Measurements from ENCODE around the gene TUBB4A.

Gene TUBB4A

DNA sequence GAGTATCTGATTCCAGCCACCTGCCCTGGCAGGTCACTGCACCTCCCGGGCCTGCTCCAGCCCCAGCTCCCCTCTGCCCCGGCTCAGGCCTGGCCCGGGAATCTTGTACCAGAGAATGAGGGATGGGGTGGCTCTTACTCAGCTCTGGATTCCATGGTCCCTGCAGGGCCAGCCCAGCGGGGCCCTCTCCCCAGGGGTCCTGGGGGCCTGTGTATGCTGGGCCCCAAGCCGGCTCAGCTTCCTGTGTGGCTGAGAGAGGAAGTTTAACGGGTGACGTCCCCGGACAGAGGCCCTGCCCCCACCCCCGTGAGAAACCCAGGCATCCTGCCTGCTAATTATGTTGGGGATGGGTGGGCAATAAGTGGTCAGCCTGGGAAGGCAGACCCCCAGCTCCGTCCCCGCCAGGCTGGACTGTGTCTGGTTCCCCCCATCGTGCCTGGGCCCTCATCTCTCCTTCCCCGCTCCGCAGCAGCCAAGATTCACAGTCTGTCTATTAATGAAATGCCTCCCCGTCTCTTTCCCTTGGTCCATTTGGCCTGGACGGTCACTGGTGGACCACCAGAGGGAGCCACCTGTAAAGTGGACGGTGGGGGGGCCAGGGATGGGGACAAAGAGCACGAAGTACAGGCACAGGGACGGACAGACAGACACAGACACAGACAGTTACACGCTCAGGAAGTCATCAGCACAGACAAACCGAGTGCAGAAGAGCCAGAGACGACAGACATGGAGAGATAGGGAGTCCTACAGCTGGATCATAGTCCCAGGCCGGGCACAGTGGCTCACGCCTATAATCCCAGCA lies 20.4 kb downstream of the TUBB4A start, which contains the start of gene DENND1C:
Gene DENND1C, minus strand, starts transcription at position 247 of the 802 bp plus-strand sequence. Its CDS starts 92 bp downstream, at position 155.
- Histone ChIP-seq H3F3A (ENCODE audit: insufficient read depth, low read length) (no peaks in the 10 kb centered on the region), H3K9me2 (ENCODE audit: low read depth, low read length) (no peaks in the 10 kb centered on the region), H3K4me1 (ENCODE audit: insufficient read depth, low read length, severe bottlenecking) (peaks cover 26% of the 10 kb centered on the region), H3K4me3 (ENCODE audit: low read depth, low read length, poor library complexity, severe bottlenecking) (peak within 1 kb of the TSS; percentile 75), H3K9ac (ENCODE audit: low read length) (peak within 1 kb of the TSS; percentile 88), H3K27me3 (ENCODE audit: insufficient read depth, low read length) (no peaks in the 10 kb centered on the region), H2AFZ (ENCODE audit: low read length) (0 out of 2 replicates have a peak within 1 kb of the TSS, but pooled peaks have one; percentile 13), H3K9me3 (ENCODE audit: low read length) (no peaks in the 10 kb centered on the region), H4K20me1 (ENCODE audit: insufficient read depth, low read length) (no peaks in the 10 kb centered on the region), H3K4me2 (ENCODE audit: low read length) (peak within 1 kb of the TSS; percentile 90), H3K36me3 (ENCODE audit: insufficient read depth, low read length) (peaks cover 13% of the 10 kb centered on the region), H3K79me2 (ENCODE audit: insufficient read depth, low read length) (no peaks in the 10 kb centered on the region), H3K27ac (ENCODE audit: low read depth, low read length, poor library complexity, severe bottlenecking) (peak within 1 kb of the TSS; percentile 84)
- TF ChIP-seq, protein P1, sequence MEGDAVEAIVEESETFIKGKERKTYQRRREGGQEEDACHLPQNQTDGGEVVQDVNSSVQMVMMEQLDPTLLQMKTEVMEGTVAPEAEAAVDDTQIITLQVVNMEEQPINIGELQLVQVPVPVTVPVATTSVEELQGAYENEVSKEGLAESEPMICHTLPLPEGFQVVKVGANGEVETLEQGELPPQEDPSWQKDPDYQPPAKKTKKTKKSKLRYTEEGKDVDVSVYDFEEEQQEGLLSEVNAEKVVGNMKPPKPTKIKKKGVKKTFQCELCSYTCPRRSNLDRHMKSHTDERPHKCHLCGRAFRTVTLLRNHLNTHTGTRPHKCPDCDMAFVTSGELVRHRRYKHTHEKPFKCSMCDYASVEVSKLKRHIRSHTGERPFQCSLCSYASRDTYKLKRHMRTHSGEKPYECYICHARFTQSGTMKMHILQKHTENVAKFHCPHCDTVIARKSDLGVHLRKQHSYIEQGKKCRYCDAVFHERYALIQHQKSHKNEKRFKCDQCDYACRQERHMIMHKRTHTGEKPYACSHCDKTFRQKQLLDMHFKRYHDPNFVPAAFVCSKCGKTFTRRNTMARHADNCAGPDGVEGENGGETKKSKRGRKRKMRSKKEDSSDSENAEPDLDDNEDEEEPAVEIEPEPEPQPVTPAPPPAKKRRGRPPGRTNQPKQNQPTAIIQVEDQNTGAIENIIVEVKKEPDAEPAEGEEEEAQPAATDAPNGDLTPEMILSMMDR (IDR thresholded peaks at IDR 0.05; ENCODE audit: low read length) = peak; percentile 37; the same call in 1 of the 2 replicates
- TF ChIP-seq EZH2 (IDR thresholded peaks at IDR 0.05; ENCODE audit: borderline replicate concordance, low read length) = no peak

DNA sequence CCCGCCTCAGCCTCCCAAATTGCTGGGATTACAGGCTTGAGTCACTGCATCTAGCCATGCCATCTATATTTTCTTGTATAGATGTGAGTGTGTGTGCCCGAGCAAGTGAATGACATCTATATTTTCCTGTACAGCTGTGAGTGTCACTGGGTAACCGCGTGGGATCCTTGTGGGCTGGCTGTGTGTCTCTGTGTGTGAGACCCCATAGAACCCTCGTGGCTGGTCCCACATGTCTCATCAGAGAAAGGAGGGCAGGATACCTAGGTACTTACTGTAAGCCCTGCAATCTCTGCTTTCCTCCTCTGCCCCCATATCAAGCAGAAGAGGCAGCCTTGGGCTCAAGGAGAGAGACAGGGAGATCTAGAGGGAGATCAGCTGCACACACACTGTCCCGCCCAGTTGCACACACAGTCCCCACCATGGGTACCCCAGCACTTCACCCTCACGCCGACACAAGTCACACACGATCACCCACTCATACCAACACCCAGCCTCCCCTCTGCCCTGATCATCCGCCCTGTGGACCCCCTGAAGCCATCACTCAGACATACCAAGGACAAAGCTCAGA lies 21.2 kb downstream of the TUBB4A start:
- no peaks in the 10 kb centered on the region for H3K9me3 ChIP-seq (ENCODE audit: low read length)
- TF ChIP-seq, protein P1 (IDR thresholded peaks at IDR 0.05; ENCODE audit: low read length) = no peak
- no peak for TF ChIP-seq EZH2 (IDR thresholded peaks at IDR 0.05; ENCODE audit: borderline replicate concordance, low read length)
- H3K9me2 ChIP-seq (ENCODE audit: low read depth, low read length) = no peaks in the 10 kb centered on the region
- peak overlapping the region; percentile 88 for H3K9ac ChIP-seq (ENCODE audit: low read length)
- H3K4me2 ChIP-seq (ENCODE audit: low read length) = peak overlapping the region; percentile 90
- H3K4me3 ChIP-seq (ENCODE audit: low read depth, low read length, poor library complexity, severe bottlenecking) = peak overlapping the region; percentile 75
- peaks cover 26% of the 10 kb centered on the region for H3K4me1 ChIP-seq (ENCODE audit: insufficient read depth, low read length, severe bottlenecking)
- peaks cover 21% of the 10 kb centered on the region for H3K36me3 ChIP-seq (ENCODE audit: insufficient read depth, low read length)
- H2AFZ ChIP-seq (ENCODE audit: low read length) = no peak overlapping the region
- H3K27ac ChIP-seq (ENCODE audit: low read depth, low read length, poor library complexity, severe bottlenecking) = peak overlapping the region; percentile 84
- H4K20me1 ChIP-seq (ENCODE audit: insufficient read depth, low read length) = no peaks in the 10 kb centered on the region
- H3K27me3 ChIP-seq (ENCODE audit: insufficient read depth, low read length) = no peaks in the 10 kb centered on the region
- H3K79me2 ChIP-seq (ENCODE audit: insufficient read depth, low read length) = no peaks in the 10 kb centered on the region
- no peaks in the 10 kb centered on the region for H3F3A ChIP-seq (ENCODE audit: insufficient read depth, low read length)

DNA sequence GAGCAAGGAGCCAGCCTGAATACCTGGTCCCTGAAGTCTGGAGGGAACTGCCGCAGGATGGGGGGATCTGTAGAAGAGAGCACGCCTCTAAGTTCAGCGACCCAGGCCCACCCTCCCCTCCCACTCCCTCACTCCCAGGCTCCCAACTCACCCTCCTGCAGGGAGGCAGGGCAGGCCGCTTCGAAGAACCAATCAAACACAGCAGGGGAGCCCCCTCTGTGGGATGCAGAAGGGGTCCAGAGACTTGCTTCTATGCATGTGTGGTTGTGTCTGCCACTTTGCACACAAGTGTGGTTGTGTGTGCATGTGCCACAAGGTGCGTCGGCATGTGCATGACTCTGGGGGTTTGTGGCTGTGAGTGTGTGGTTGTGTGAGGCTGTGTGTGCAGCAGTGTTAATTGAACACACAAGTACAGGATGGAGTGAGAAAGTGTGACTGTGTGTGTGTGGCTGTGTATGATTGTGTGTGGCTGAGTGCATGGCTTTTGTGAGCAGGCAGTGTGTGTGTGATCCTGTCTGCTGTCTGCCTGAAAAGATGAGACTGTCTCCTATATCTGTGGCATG lies 22.2 kb downstream of the TUBB4A start:
- Histone ChIP-seq H3K27me3 (ENCODE audit: insufficient read depth, low read length) (no peaks in the 10 kb centered on the region), H3K9me3 (ENCODE audit: low read length) (no peaks in the 10 kb centered on the region), H3K4me1 (ENCODE audit: insufficient read depth, low read length, severe bottlenecking) (peaks cover 26% of the 10 kb centered on the region), H3K9ac (ENCODE audit: low read length) (no peak overlapping the region), H3F3A (ENCODE audit: insufficient read depth, low read length) (no peaks in the 10 kb centered on the region), H3K4me3 (ENCODE audit: low read depth, low read length, poor library complexity, severe bottlenecking) (no peak overlapping the region), H3K36me3 (ENCODE audit: insufficient read depth, low read length) (peaks cover 31% of the 10 kb centered on the region), H3K79me2 (ENCODE audit: insufficient read depth, low read length) (no peaks in the 10 kb centered on the region), H2AFZ (ENCODE audit: low read length) (no peak overlapping the region), H4K20me1 (ENCODE audit: insufficient read depth, low read length) (no peaks in the 10 kb centered on the region), H3K9me2 (ENCODE audit: low read depth, low read length) (no peaks in the 10 kb centered on the region), H3K27ac (ENCODE audit: low read depth, low read length, poor library complexity, severe bottlenecking) (peak overlapping the region; percentile 27), H3K4me2 (ENCODE audit: low read length) (no peak overlapping the region)
- no peak for TF ChIP-seq EZH2 (IDR thresholded peaks at IDR 0.05; ENCODE audit: borderline replicate concordance, low read length)
- TF ChIP-seq, protein P1 (IDR thresholded peaks at IDR 0.05; ENCODE audit: low read length) = no peak
